HEK293T (cell line): ENCODE measurements around the gene NUDC.

ENCODE experiments used
- CTBP1 ChIP-seq: fragments of 450-650 bp; IDR thresholded peaks from 2 replicates; pipeline ENCODE4 v1.6.1; 2016; ENCODE audit warnings: borderline replicate concordance
- ELF4 ChIP-seq: fragments of 450-650 bp; IDR thresholded peaks from 2 replicates; pipeline ENCODE4 v1.6.1; 2017; ENCODE audit warnings: antibody characterized with exemption
- FOXK2 ChIP-seq: fragments of 450-650 bp; IDR thresholded peaks from 2 replicates; pipeline ENCODE4 v1.6.1; 2016; ENCODE audit warnings: mild to moderate bottlenecking
- FOXM1 ChIP-seq: fragments of 450-650 bp; IDR thresholded peaks from 2 replicates; pipeline ENCODE4 v1.6.1; 2017; ENCODE audit warnings: mild to moderate bottlenecking, borderline replicate concordance
- HDGF ChIP-seq: fragments of 450-650 bp; IDR thresholded peaks from 2 replicates; pipeline ENCODE4 v1.6.1; 2017; ENCODE audit warnings: antibody characterized with exemption, borderline replicate concordance
- L3MBTL2 ChIP-seq: fragments of 450-650 bp; conservative IDR thresholded peaks from 2 replicates; pipeline ENCODE4 v1.6.1; 2016; ENCODE audit warnings: mild to moderate bottlenecking
- NFRKB ChIP-seq: fragments of 450-650 bp; IDR thresholded peaks from 2 replicates; pipeline ENCODE4 v1.6.1; 2016; ENCODE audit warnings: mild to moderate bottlenecking, moderate library complexity
- PKNOX1 ChIP-seq: fragments of 450-650 bp; IDR thresholded peaks from 2 replicates; pipeline ENCODE4 v1.6.1; 2016
- SP1 ChIP-seq: fragments of 450-650 bp; IDR thresholded peaks from 2 replicates; pipeline ENCODE4 v1.6.1; 2017
- SUZ12 ChIP-seq: fragments of 450-650 bp; IDR thresholded peaks from 2 replicates; pipeline ENCODE4 v1.6.1; 2016; ENCODE audit warnings: mild to moderate bottlenecking
- ZNF384 ChIP-seq: fragments of 450-650 bp; IDR thresholded peaks from 2 replicates; pipeline ENCODE4 v1.6.1; 2016

- TF ChIP-seq ZNF384 (no peak), FOXM1 (no peak), L3MBTL2 (no peak), SP1 (no peak), PKNOX1 (no peak), HDGF (no peak), NFRKB (no peak), CTBP1 (no peak), SUZ12 (no peak), FOXK2 (no peak), ELF4 (no peak)
Observed at GRCh38 chr1:26922901-26923300, 1.4 kb downstream of the NUDC start.
